ENCODE measurements around the gene ZNF497.
A peak's percentile ranks its signal among the peaks of the same experiment; 100 is the strongest.
"Not testable (repeated sequence)": the region's sequence is repeated elsewhere in the genome, so short reads cannot be mapped to it uniquely, and the experiment has no call there.

ZNF497 gene

GRCh38 chr19:58353717-58354477, 8.7 kb downstream of the ZNF497 start:
- H3K9me3 ChIP-seq (ENCODE audit: low read length): peaks cover 4% of the 10 kb centered on the region
- peaks cover 20% of the 10 kb centered on the region for H3K36me3 ChIP-seq (ENCODE audit: insufficient read depth, low read length)
- H3K27me3 ChIP-seq (ENCODE audit: insufficient read depth, low read length): no peaks in the 10 kb centered on the region
- no peaks in the 10 kb centered on the region for H3K4me1 ChIP-seq (ENCODE audit: insufficient read depth, low read length)
- no peak overlapping the region for H2AFZ ChIP-seq (ENCODE audit: low read depth, low read length)
- no peak overlapping the region for H3K4me3 ChIP-seq (ENCODE audit: low read length)

- H2AFZ ChIP-seq (ENCODE audit: low read depth, low read length): no peak within 1 kb of the TSS
- H3K4me3 ChIP-seq (ENCODE audit: low read length): no peak within 1 kb of the TSS
- H3K4me1 ChIP-seq (ENCODE audit: insufficient read depth, low read length): peaks cover 5% of the 10 kb centered on the region
- no peaks in the 10 kb centered on the region for H3K27me3 ChIP-seq (ENCODE audit: insufficient read depth, low read length)
- H3K36me3 ChIP-seq (ENCODE audit: insufficient read depth, low read length): peaks cover 20% of the 10 kb centered on the region
- H3K9me3 ChIP-seq (ENCODE audit: low read length): peaks cover 4% of the 10 kb centered on the region
Measured at GRCh38 chr19:58352760-58353671, 9.5 kb downstream of the ZNF497 start, which contains the start of gene A1BG. A1BG (minus strand) TSS chr19:58353492; CDS start chr19:58353437, 55 bp downstream.

GRCh38 chr19:58351990-58352755, 10.4 kb downstream of the ZNF497 start:
- peaks cover 4% of the 10 kb centered on the region for H3K9me3 ChIP-seq (ENCODE audit: low read length)
- peaks cover 20% of the 10 kb centered on the region for H3K36me3 ChIP-seq (ENCODE audit: insufficient read depth, low read length)
- peaks cover 5% of the 10 kb centered on the region for H3K4me1 ChIP-seq (ENCODE audit: insufficient read depth, low read length)
- H3K4me3 ChIP-seq (ENCODE audit: low read length): no peak overlapping the region
- H3K27me3 ChIP-seq (ENCODE audit: insufficient read depth, low read length): no peaks in the 10 kb centered on the region
- no peak overlapping the region for H2AFZ ChIP-seq (ENCODE audit: low read depth, low read length)

GRCh38 chr19:58351558-58351878, 11.0 kb downstream of the ZNF497 start:
- Histone ChIP-seq H3K36me3 (ENCODE audit: insufficient read depth, low read length) (peaks cover 17% of the 10 kb centered on the region), H3K27me3 (ENCODE audit: insufficient read depth, low read length) (no peaks in the 10 kb centered on the region), H2AFZ (ENCODE audit: low read depth, low read length) (no peak overlapping the region), H3K9me3 (ENCODE audit: low read length) (peaks cover 4% of the 10 kb centered on the region), H3K4me1 (ENCODE audit: insufficient read depth, low read length) (peaks cover 5% of the 10 kb centered on the region), H3K4me3 (ENCODE audit: low read length) (no peak overlapping the region)

GRCh38 chr19:58350871-58351557, 11.5 kb downstream of the ZNF497 start:
- Histone ChIP-seq H3K27me3 (ENCODE audit: insufficient read depth, low read length) (no peaks in the 10 kb centered on the region), H3K36me3 (ENCODE audit: insufficient read depth, low read length) (peaks cover 12% of the 10 kb centered on the region), H3K9me3 (ENCODE audit: low read length) (peaks cover 4% of the 10 kb centered on the region), H3K4me1 (ENCODE audit: insufficient read depth, low read length) (peaks cover 5% of the 10 kb centered on the region), H2AFZ (ENCODE audit: low read depth, low read length) (no peak overlapping the region), H3K4me3 (ENCODE audit: low read length) (no peak overlapping the region)

GRCh38 chr19:58350001-58350861, 12.3 kb downstream of the ZNF497 start:
- no peaks in the 10 kb centered on the region for H3K27me3 ChIP-seq (ENCODE audit: insufficient read depth, low read length)
- H3K36me3 ChIP-seq (ENCODE audit: insufficient read depth, low read length): peaks cover 6% of the 10 kb centered on the region
- H2AFZ ChIP-seq (ENCODE audit: low read depth, low read length): no peak overlapping the region
- H3K9me3 ChIP-seq (ENCODE audit: low read length): peaks cover 4% of the 10 kb centered on the region
- H3K4me1 ChIP-seq (ENCODE audit: insufficient read depth, low read length): peaks cover 5% of the 10 kb centered on the region
- H3K4me3 ChIP-seq (ENCODE audit: low read length): no peak overlapping the region

GRCh38 chr19:58349590-58349989, 13.0 kb downstream of the ZNF497 start:
- H3K4me3 ChIP-seq (ENCODE audit: low read length): no peak overlapping the region

GRCh38 chr19:58348080-58348479, 14.5 kb downstream of the ZNF497 start:
- not testable (repeated sequence) for H3K4me1 ChIP-seq (ENCODE audit: insufficient read depth, low read length); H3K27me3 ChIP-seq (ENCODE audit: insufficient read depth, low read length)
- peak overlapping the region; percentile 98 for H3K4me3 ChIP-seq (ENCODE audit: low read length)

More at GRCh38 chr19:58349590-58349989, 13.0 kb downstream of the ZNF497 start:
- H2AFZ ChIP-seq (ENCODE audit: low read depth, low read length): no peak overlapping the region
- peaks cover 5% of the 10 kb centered on the region for H3K4me1 ChIP-seq (ENCODE audit: insufficient read depth, low read length)
- H3K27me3 ChIP-seq (ENCODE audit: insufficient read depth, low read length): no peaks in the 10 kb centered on the region
- H3K36me3 ChIP-seq (ENCODE audit: insufficient read depth, low read length): peaks cover 6% of the 10 kb centered on the region
- peaks cover 4% of the 10 kb centered on the region for H3K9me3 ChIP-seq (ENCODE audit: low read length)

GRCh38 chr19:58346961-58347929, 15.3 kb downstream of the ZNF497 start:
- Histone ChIP-seq H3K27me3 (ENCODE audit: insufficient read depth, low read length) (no peaks in the 10 kb centered on the region), H3K4me1 (ENCODE audit: insufficient read depth, low read length) (peaks cover 5% of the 10 kb centered on the region), H3K36me3 (ENCODE audit: insufficient read depth, low read length) (no peaks in the 10 kb centered on the region), H3K4me3 (ENCODE audit: low read length) (peak overlapping the region; percentile 98), H3K9me3 (ENCODE audit: low read length) (peaks cover 4% of the 10 kb centered on the region), H2AFZ (ENCODE audit: low read depth, low read length) (peak overlapping the region; percentile 74)

More at GRCh38 chr19:58348080-58348479, 14.5 kb downstream of the ZNF497 start:
- not testable (repeated sequence) for H3K9me3 ChIP-seq (ENCODE audit: low read length); H3K36me3 ChIP-seq (ENCODE audit: insufficient read depth, low read length)
- peak overlapping the region; percentile 74 for H2AFZ ChIP-seq (ENCODE audit: low read depth, low read length)

- Histone ChIP-seq H3K36me3 (ENCODE audit: insufficient read depth, low read length) (peaks cover 7% of the 10 kb centered on the region), H3K4me3 (ENCODE audit: low read length) (no peak overlapping the region), H3K9me3 (ENCODE audit: low read length) (peaks cover 4% of the 10 kb centered on the region), H3K4me1 (ENCODE audit: insufficient read depth, low read length) (peaks cover 5% of the 10 kb centered on the region), H3K27me3 (ENCODE audit: insufficient read depth, low read length) (no peaks in the 10 kb centered on the region), H2AFZ (ENCODE audit: low read depth, low read length) (no peak overlapping the region)
Measured at GRCh38 chr19:58345558-58345957, 17.0 kb downstream of the ZNF497 start.
